ENCODE data around the gene EXOG.

- TF ChIP-seq, protein P1, sequence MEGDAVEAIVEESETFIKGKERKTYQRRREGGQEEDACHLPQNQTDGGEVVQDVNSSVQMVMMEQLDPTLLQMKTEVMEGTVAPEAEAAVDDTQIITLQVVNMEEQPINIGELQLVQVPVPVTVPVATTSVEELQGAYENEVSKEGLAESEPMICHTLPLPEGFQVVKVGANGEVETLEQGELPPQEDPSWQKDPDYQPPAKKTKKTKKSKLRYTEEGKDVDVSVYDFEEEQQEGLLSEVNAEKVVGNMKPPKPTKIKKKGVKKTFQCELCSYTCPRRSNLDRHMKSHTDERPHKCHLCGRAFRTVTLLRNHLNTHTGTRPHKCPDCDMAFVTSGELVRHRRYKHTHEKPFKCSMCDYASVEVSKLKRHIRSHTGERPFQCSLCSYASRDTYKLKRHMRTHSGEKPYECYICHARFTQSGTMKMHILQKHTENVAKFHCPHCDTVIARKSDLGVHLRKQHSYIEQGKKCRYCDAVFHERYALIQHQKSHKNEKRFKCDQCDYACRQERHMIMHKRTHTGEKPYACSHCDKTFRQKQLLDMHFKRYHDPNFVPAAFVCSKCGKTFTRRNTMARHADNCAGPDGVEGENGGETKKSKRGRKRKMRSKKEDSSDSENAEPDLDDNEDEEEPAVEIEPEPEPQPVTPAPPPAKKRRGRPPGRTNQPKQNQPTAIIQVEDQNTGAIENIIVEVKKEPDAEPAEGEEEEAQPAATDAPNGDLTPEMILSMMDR (IDR thresholded peaks at IDR 0.05) = no peak
- no peak for TF ChIP-seq POLR2A (IDR thresholded peaks at IDR 0.05)
- TF ChIP-seq EP300 (IDR thresholded peaks at IDR 0.05) = no peak
These were observed 38.0 kb downstream of the EXOG start for GRCh38 chr3:38534180-38534579.

Measured in suprapubic skin (tissue), 3 donors.